Measurements from ENCODE around the gene TRAF1. TPM values are rescaled to one million over a fixed set of nuclear protein-coding genes. Genes with fewer than 3 reads are reported as not detected.

Gene TRAF1
- total and polyA plus RNA-seq, 10 of the 15 experiments (the other 5 are each of a cell fraction or from before 2014, with no cell fraction given), result 13.8 to 163 (median 128) TPM

GRCh38 chr9:120865809-120866208 is 60.8 kb downstream of the TRAF1 start:
- intact Hi-C loops (cut with micrococcal nuclease; ENCODE audit: unreplicated experiment) (no loop called here), in situ Hi-C loops (cut with MboI) (no loop called here)
- WGBS (ENCODE audit: insufficient coverage, insufficient replicate concordance, low lambda C conversion rate, missing lambda C conversion rate), result 95% methylated on average over 5 of the region's 5 CpGs
- FAIRE-seq (no peak), ATAC-seq (no peak), DNase-seq (ENCODE audit: low read depth, low spot score) (no peak)
- Histone ChIP-seq H2AFZ (ENCODE audit: control insufficient read depth, low read depth, low read length) (no peak overlapping the region), H3K27ac (ENCODE audit: control insufficient read depth, insufficient read depth) (no peak overlapping the region), H3K79me2 (ENCODE audit: control insufficient read depth, insufficient read depth, low read length) (no peaks in the 10 kb centered on the region; the same call in none of the 2 replicates), H4K20me1 (ENCODE audit: control insufficient read depth, insufficient read depth) (no peaks in the 10 kb centered on the region), H3K9me3 (replicated peaks; ENCODE audit: control insufficient read depth, insufficient read depth, low read length) (no peaks in the 10 kb centered on the region), H3K27me3 (replicated peaks in 1 of 2; ENCODE audit: control insufficient read depth in 2 of 2, insufficient read depth in 2 of 2, low read length in 1 of 2) (no peaks in the 10 kb centered on the region), H3K4me1 (ENCODE audit: control insufficient read depth, insufficient read depth, low read length) (peaks cover 11% of the 10 kb centered on the region), H3K4me2 (ENCODE audit: control insufficient read depth, insufficient read depth) (no peak overlapping the region), H3K4me3 (no peak overlapping the region), H3K9ac (ENCODE audit: control insufficient read depth, insufficient read depth, low read length) (no peak overlapping the region), H3K36me3 (ENCODE audit: control insufficient read depth in 2 of 2, insufficient read depth in 2 of 2, low read length in 1 of 2) (peaks cover 20 to 47% of the 10 kb centered on the region in 2 experiments)
- POLR2A ChIA-PET, result no interaction called here
- BruUV-seq (replicated peaks), result no TSS peak
- SMC1A ChIA-PET (ENCODE audit: uncharacterized antibody, unreplicated experiment), result no interaction called here
- RAD21 ChIA-PET (ENCODE audit: unreplicated experiment), result no interaction called here
- CTCF ChIA-PET, result interaction anchor here (6.0 kb wide), 1 partner anchor 72 kb away, joined by 70 read pairs; no protein-coding TSS in a partner anchor
- TF ChIP-seq, protein P1, sequence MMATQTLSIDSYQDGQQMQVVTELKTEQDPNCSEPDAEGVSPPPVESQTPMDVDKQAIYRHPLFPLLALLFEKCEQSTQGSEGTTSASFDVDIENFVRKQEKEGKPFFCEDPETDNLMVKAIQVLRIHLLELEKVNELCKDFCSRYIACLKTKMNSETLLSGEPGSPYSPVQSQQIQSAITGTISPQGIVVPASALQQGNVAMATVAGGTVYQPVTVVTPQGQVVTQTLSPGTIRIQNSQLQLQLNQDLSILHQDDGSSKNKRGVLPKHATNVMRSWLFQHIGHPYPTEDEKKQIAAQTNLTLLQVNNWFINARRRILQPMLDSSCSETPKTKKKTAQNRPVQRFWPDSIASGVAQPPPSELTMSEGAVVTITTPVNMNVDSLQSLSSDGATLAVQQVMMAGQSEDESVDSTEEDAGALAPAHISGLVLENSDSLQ (IDR thresholded peaks at IDR 0.05), result no peak
- no peak for TF ChIP-seq EP300 (IDR thresholded peaks at IDR 0.05; ENCODE audit: borderline replicate concordance in 1 of 2, control insufficient read depth in 1 of 2, low read depth in 2 of 2, low read length in 2 of 2)
- TF ChIP-seq REST (IDR thresholded peaks at IDR 0.05; ENCODE audit: low read depth, low read length), result no peak
- TF ChIP-seq SIX5 (IDR thresholded peaks at IDR 0.05; ENCODE audit: low read depth, low read length, severe bottlenecking), result no peak
- TF ChIP-seq DPF2 (IDR thresholded peaks at IDR 0.05), result no peak
- TF ChIP-seq, protein P2, sequence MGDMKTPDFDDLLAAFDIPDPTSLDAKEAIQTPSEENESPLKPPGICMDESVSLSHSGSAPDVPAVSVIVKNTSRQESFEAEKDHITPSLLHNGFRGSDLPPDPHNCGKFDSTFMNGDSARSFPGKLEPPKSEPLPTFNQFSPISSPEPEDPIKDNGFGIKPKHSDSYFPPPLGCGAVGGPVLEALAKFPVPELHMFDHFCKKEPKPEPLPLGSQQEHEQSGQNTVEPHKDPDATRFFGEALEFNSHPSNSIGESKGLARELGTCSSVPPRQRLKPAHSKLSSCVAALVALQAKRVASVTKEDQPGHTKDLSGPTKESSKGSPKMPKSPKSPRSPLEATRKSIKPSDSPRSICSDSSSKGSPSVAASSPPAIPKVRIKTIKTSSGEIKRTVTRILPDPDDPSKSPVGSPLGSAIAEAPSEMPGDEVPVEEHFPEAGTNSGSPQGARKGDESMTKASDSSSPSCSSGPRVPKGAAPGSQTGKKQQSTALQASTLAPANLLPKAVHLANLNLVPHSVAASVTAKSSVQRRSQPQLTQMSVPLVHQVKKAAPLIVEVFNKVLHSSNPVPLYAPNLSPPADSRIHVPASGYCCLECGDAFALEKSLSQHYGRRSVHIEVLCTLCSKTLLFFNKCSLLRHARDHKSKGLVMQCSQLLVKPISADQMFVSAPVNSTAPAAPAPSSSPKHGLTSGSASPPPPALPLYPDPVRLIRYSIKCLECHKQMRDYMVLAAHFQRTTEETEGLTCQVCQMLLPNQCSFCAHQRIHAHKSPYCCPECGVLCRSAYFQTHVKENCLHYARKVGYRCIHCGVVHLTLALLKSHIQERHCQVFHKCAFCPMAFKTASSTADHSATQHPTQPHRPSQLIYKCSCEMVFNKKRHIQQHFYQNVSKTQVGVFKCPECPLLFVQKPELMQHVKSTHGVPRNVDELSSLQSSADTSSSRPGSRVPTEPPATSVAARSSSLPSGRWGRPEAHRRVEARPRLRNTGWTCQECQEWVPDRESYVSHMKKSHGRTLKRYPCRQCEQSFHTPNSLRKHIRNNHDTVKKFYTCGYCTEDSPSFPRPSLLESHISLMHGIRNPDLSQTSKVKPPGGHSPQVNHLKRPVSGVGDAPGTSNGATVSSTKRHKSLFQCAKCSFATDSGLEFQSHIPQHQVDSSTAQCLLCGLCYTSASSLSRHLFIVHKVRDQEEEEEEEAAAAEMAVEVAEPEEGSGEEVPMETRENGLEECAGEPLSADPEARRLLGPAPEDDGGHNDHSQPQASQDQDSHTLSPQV (IDR thresholded peaks at IDR 0.05), result no peak
- TF ChIP-seq HCFC1 (IDR thresholded peaks at IDR 0.05; ENCODE audit: low read length), result no peak
- no peak for TF ChIP-seq NR2F1 (conservative IDR thresholded peaks at IDR 0.05)
- TF ChIP-seq YBX1 (IDR thresholded peaks at IDR 0.05), result no peak
- no peak for TF ChIP-seq ZNF24 (IDR thresholded peaks at IDR 0.05)
- TF ChIP-seq, protein P3, sequence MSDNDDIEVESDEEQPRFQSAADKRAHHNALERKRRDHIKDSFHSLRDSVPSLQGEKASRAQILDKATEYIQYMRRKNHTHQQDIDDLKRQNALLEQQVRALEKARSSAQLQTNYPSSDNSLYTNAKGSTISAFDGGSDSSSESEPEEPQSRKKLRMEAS (IDR thresholded peaks at IDR 0.05; ENCODE audit: low read depth, low read length), result no peak
- TF ChIP-seq EGR1 (IDR thresholded peaks at IDR 0.05; ENCODE audit: borderline replicate concordance in 1 of 2, low read depth in 2 of 2, low read length in 2 of 2), result no peak
- TF ChIP-seq ATF3 (IDR thresholded peaks at IDR 0.05; ENCODE audit: borderline replicate concordance, extremely low read depth, low read depth, low read length), result no peak
- TF ChIP-seq RELA (IDR thresholded peaks at IDR 0.05; ENCODE audit: borderline replicate concordance, partially characterized antibody), result no peak
- TF ChIP-seq BHLHE40 (IDR thresholded peaks at IDR 0.05; ENCODE audit: borderline replicate concordance in 1 of 2, low read depth in 2 of 2, low read length in 1 of 2), result no peak
